ENCODE results near the gene CPXM1.
"Not testable (repeated sequence)": the region's sequence is repeated elsewhere in the genome, so short reads cannot be mapped to it uniquely, and the experiment has no call there.

The CPXM1 gene

DNA sequence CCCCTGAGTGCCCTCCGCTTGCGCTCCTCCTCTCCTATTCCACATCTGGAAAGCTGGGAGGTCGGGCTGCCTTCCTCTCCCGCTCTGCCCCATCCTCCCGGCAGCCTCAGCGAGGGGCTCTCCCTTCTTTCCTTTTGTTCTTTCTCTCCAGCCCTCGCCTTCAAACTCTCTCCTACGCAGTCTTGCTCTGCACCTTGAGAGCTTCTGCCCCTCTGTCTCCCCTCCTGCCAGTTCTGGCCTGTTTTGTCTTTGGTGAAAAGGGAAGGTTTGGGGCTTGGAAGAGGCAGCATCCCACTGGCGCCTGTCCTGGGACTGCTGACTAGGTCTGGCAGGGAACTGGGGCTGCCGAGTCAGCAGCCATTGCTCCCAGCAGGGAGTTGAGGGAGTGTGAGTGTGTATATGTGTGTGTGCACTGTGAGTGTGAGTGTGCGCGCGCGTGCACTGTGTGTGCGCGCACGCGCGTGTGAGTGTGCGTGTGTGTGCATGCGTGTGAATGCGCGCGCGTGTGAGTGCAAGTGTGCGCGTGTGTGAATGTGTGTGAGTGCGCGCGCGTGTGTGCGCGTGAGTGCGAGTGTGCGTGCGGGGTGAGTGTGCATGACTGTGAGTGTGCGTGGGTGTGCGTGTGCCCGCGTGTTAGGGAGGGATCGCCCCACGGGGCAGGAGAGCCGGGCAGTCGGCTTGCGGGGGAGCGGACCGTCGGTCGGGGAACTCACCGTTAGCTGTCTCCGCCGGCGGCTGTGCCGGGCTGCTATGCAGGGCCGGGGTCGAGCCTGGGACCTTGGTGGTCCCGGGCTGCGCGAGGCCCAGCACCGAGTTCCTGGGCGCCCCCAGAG lies 523 bp downstream of the CPXM1 start:
- DNase-seq (ENCODE audit: low read depth), result no peak

DNA sequence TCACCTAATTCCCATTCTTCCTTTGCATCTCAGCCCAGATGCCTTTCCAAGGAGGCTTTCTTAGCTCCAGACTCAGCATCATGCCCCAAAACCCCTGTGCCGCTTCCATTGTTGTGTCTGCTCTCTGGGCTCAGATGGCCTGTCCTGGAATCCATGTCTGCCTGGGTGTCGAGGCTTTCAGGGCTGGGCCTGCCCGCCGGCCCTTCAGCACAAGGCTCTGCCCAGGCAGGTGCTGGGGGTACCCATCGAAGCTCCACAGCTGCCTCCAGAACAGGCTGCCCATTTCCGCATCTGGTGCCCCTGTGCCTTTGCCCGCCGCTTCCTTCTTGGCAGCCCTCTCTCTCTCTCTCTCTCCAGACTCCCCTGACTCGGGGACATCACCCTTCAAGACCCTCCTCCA lies 1.2 kb downstream of the CPXM1 start:
- DNase-seq (ENCODE audit: low read depth), result no peak

DNA sequence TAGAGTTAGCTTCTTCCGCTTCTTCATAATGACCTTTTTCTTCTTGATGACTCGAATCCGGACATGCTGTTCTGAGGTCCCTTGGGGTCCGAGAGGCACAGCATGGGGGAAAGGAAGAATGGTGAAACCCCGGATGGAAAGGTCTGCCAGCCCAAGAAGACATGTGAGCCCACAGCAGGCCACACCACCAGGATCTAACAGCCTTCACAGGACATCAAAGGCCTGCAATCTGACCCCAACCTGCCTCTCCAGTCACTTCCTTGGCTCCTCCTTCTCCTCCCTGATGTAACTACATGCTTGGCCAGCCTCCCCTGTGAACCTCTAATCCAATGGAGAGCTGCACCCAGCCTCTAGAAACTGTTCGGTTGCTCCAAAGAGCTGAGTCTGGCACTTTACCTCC lies 1.6 kb downstream of the CPXM1 start:
- no peak for DNase-seq (ENCODE audit: low read depth)

DNA sequence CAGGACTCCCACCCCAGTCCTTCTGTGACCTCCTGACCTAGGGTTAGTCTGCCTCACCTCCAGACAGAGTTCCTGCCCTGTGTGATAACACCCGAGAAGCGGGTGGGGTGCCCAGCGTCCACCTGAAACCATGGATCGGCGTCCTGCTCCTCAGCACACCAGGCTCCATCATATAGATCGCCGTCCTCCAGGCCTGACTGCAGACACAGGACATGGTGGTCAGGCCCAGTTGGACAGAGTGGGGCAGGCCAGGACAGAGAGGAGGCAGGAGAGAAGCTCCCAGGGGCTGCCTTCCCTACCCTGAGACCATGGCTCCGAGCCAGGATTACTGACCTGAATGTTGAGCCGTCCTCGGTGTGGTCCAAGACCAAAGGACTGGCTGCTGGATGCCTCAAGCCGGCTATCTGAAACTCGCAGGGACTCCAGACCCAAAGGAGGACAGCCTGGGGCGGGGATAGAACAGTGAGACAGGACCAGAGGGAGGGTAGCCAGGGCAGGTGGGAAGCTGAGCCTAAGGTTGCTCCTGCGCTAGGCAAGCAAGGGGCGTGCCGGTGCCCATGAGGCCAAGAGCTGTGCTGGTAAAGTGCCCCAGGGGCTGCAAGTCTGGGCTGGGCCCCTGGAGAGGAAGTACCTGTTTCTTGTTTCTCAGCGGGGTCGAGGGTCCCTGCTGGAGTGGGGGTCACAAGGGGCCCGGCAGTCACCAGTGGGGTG lies 2.2 kb downstream of the CPXM1 start:
- DNase-seq (ENCODE audit: low read depth), result no peak

DNA sequence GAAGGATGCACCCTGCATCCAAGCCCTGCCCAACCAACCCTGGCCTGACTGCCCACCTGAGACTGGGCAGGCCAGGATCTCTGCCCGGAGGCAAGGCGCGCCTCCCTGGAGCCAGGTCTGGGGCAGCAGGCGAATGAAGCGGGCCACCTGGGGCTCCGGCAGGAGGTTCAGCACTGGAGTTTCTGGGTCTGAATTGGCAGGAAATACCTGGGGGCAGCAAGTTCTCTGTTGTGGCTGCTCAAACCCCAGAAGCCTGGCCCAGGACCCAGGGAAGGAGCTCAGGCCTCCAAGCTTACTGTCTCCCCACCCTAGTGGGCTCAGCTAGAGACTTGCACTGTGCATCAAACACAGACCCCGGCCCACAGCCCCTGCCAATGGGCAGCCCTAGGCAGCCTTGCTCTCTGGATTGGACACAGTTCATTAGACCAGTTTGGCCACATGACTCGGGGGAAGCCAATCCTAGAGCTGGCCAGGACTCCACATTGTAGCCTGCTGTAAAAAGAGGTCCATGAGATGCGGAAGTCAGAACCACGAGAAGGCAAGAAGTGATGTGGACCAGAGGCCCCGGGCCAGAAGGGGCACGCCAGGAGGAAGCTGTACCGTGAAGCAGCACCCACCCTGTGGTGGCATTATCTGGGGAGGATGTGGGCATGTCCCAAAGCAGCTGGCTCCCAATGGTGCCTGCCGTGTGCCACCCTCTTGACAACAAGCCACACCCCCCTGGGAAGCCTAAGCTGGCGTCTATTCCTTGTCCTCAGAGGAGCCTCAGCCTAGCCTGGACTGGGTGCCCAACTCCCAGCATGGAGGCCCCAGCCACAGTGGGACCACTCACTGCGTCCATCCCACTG lies 3.1 kb downstream of the CPXM1 start:
- DNase-seq (ENCODE audit: low read depth), result no peak

DNA sequence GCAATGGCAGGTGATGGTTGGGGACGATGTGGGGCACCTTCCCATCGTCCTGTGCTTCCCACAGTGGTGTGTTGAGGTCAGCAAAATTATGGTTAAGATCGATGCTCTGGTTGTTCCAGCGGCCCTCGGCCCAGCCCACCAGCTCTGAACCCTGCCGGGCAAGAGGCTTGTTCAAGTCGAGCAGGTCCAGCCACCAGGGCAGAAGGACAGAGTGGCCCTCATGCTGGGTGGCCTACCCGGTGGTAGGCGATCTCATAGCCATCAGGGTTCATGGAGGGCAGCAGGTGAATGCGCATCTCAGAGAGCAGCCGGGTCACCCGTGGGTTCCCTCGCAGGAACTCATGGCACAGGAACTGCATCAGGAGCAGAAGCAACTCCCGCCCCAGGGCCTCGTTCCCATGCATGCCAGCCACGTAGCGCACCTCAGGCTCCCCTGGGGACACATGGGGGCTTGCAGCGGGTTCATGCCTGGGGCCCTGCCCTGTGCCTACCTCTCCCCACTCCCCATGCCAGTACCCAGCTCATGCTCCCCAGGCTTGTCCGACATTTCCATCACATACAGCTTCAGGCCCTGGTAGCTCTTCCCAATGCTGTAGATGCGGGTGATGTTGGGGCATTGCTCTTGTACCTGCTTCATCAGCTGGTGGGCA lies 4.3 kb downstream of the CPXM1 start:
- DNase-seq (ENCODE audit: low read depth), result no peak

DNA sequence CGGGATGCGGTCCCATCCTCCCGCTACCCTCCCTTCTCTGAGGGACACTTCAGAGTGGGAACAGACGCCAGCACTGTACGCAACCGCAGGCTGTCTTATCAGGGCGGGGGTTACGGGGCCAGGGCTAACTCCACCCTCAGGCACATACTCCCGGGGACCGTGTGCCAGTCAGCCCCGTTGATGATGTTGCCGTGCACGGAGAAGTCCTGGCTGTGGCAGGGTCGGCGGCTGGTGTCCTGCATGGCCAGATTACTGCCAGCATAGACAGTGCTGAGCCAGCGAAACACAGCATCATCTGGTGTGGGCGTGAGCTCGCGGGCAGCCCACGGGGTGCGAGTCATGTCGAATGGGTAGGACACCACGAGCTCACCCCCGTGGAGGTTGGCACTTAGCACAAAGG lies 5.0 kb downstream of the CPXM1 start:
- DNase-seq (ENCODE audit: low read depth), result no peak

DNA sequence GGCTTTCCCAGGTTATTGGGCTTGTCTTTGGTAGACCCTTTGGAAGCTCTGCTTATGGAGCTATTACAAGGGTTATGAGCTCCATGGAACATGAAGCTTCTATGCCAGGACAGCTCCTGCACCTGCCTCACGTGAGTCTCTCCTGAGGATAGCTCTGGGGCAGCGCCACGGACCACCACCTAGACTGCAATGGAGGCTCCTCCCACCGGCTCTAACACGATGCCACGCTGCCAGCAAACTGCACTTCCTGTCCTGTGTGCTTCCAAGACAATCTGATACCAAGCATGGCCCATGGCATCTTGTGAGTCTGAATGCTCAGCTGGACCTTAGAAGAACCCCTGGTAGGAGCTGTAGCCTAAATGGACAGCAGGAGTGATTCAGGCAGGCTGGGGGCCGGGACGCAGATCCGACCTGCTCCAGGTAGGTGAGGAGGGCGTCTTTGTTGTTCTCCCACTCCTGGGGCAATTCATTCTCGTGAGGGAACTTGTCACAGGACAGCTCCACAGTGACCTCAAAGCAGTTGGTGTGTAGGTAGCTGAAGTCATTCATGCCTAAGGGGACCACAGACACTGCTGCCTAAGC lies 5.5 kb downstream of the CPXM1 start:
- DNase-seq (ENCODE audit: low read depth), result no peak

DNA sequence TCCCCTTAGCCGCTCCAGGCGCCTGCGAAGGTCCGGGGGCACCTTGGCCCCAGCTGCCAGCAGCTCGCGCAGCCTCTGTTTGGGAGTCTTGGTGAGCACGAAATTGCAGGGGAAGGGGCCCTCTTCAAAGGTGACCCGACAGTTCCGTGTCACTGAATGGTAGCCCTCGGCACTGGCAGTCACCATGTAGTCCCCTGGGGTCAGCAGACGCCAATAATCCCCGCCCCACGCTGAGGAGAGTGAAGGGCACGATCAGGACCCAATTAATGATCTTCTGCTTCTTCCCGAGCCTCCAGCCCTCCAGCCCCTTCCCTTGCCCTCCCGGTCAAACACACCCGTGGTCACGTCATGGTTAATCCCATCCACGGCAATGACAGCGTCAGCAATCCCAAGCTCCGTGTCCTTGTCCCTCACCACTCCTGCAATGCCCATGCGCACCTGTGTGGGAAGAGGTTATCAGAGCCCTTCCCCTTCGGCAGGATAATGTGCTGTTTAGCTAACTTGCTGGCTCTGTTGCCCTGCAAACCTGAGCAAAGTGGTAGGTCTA lies 6.2 kb downstream of the CPXM1 start:
- no peak for DNase-seq (ENCODE audit: low read depth)

DNA sequence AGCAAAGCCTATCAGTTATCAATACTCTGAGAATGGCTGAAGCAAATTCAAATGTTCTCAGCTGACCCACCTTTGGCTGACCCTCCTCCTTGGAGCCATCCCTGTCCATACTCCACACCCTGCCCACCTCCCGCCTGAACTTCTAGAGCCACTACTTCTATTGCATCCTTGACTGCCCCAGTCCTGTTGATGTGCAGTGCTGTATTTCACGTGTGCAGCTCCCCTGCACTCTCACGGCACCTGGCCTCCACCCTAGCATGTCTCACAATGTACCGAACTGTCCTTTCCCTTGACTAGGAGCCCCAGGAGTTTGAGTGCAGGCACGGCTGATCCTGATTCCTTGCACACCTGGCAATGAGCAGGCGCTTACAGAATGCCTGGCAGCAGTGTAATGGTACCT lies 7.0 kb downstream of the CPXM1 start:
- no peak for DNase-seq (ENCODE audit: low read depth)

DNA sequence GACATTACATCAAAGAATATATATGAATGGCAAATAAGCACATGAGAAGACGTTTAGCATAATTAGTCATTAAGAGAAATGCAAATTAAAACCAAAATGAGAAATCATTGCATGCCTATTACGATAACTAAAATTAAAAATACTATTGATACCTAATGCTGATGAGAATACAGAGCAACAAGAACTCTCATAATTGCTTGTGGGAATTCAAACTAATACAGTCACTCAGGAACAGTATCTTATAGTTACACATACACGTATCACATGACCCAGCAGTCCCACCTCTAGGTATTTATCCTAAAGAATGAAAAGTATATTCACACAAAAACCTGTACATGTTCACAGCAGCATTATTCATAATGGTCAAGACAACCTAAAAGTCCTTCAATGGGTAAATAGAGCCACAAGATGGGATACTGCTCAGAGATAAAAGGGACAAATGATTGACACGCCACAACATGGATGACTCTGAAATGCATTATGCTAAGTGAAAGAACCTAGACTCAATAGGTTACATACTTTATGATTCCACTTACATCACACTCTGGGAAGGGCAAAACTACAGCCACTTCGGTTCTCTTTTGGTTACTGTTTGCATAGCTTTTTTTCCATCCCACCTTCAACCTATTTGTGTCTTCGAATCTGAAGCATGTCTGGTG lies 16.4 kb downstream of the CPXM1 start:
- no peak for DNase-seq (ENCODE audit: low read depth)

DNA sequence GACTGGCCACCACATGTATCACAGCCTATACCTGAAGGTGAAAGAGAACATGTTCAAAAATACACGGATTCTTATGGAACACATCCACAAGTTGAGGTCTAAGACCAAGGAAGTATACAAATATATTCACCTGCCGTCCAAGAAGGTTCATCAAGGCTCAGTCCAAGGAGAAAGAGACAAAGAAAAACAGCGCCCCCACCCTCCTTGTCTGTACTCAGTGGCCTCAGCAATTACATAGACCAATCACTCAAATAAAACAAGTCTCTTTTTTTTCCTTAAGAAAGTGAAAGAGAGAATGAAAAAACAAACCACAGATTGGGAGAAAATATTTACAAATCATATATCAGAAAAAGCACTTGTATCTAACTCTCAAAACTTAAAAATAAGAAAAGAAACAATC lies 19.5 kb downstream of the CPXM1 start:
- DNase-seq (ENCODE audit: low read depth), result no peak

DNA sequence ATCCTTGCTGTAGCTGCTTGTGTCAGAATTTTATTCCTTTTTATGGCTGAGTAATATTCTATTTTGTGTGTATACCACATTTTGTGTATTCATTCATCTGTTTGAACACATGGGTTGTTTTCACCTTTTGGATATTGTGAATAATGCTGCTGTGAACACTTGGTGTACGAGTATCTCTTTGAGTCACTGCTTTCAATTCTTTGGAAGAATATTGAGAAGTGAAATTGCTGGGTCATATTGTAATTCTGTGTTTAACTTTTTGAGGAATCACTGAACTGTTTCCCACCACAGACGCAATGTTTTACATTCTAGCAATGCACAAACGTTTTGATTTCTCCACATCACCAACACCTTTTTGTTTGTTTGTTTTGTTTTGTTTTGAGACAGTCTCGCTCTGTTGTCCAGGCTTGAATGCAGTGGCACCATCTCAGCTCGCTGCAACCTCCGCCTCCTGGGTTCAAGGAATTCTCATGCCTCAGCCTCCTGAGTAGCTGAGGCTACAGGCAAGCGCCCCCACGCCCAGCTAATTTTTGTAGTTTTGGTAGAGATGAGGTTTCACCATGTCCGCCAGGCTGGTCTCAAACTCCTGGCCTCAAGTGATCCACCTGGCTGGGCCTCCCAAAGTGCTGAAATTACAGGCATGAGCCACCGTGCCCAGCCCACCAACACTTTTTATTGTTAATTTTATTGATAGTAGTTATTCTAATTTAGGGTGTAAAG lies 21.7 kb downstream of the CPXM1 start:
- DNase-seq (ENCODE audit: low read depth), result no peak

DNA sequence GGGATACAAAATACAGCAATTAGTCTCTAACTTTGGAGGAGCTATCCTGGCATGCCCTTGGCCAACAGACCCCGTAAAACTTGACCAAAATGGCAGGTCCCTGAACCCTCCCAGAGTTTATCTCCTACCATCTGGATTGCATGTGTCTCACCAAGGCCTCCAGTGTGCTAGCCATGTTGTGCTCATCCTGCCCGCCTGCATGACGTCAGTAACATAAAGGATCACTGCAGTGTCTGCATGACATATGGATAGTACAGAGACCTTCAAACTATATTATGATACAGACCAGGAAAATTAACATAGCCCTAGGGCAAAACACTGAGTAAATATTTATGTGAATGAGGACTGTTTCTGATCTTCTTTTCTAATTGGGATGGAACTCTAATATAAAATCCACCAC lies 25.3 kb downstream of the CPXM1 start:
- no peak for DNase-seq (ENCODE audit: low read depth)

DNA sequence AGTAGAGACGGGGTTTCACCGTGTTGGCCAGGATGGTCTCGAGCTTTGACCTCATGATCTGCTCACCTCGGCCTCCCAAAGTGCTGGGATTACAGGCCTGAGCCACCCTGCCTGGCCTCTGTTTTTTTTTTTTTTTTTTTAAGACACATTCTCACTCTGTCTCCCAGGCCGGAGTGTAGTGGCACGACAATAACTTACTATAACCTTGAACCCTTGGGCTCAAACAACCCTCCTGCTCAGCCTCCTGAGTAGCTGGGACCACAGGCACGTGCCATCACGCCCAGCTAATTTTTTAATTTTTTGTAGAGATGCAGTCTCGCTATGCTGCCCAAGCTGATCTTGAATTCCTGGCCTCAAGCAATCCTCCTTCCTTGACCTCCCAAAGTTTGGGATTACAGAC lies 26.6 kb downstream of the CPXM1 start:
- no peak for DNase-seq (ENCODE audit: low read depth)

DNA sequence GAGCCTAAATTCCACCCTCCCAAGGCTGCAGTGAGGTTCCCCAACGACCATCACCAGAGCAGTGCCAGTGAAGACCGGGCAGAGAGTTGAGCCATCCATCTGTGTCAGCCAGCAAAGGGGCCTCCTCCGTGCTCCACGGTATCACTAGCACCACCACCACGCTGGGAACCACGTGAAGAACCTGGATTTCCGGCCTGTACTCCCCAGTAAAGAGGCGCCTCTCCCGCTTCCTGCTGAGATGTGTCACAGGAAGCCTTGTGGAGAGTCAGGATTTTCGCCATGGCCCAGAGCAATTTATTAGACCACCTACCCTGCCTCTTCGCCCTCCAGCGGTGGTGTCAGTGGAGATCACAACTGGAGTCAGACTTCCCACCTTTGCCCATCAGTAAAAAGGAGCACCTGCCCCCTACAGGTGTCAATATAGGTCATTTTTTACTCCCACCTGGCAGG lies 28.8 kb downstream of the CPXM1 start:
- no peak for DNase-seq (ENCODE audit: low read depth)

DNA sequence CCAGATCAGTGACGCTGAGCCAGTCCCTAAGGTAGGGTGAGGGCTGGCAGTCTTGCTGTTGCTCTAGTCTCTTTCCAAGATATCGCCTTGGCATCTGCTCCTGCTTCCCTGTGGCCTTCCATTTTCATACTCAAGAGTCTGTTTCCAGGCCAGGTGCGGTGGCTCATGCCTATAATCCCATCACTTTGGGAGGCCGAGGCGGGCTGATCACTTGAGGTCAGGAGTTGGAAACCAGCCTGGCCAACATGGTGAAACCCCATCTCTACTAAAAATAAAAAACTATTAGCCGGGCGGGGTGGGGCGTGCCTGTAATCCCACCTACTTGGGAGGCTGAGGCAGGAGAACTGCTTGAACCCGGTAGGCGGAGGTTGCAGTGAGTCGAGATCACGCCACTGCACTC lies 30.3 kb downstream of the CPXM1 start:
- not testable (repeated sequence) for DNase-seq (ENCODE audit: low read depth)

DNA sequence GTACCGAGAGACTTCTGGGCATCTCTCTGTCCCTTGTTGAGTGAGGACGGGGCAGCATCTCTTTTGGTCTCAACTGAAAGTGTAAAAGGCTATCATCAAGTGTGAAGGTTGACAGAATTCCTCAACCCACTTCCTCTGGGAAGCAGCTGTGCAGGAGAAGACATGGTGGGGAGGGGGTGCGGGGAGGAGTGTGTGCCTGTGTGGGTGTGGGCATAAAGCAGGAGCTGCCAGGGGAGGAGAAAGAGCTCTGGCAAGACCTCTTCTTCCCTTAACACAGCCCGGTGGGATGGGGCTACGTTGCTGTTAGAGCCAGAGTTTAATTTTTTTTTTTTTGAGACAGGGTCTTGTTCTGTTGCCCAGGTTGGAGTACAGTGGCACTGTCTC lies 31.8 kb downstream of the CPXM1 start:
- DNase-seq (ENCODE audit: low read depth), result no peak

DNA sequence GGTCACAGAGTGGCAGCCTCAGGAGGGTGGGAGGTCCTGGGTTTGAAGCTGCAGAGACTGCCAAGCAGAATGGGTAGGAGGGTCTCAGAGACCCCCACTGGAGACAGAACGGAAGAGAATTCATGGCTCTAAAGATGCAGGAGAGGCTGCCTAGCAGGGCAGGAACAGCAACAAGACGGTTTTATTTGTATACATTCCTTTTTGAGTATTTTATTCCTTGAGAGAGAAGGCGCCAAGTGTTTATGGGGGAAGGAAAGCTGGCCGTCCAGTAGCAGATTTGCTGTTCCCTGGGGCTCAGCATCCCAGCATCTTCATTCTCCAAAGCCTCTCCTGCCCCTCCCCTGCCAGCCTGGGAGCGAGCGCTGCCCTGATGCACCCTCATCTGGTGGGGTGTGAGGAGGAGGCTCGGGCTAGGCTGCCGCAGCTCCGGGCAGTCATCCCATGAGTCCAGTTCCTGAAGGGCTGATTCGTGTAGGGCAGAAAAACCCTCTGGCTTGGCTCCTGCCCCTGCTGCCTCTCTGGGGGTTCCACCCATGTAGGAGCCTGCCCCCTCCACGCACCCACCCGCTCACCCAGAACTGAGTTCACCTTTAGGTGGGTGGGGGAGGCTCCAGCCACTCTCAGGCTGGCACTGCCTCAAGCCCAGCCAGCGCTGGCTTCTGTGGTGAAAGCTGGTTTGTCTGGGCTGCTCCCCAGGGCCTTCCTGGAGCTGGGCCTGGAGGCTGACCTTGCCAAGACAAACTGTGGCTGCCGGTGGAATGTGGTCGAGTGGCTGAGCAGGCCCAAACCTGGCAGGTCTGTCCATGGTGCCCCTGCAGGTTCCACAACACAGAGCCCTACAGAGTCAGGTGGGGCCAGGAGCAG lies 32.4 kb downstream of the CPXM1 start:
- DNase-seq (ENCODE audit: low read depth), result no peak

Measured in activated T-cell treated with anti-CD3 and anti-CD28 coated beads for 1 hour (primary cell).